HG03520 (cell line): ENCODE results near the gene RAB19.
"Not testable (repeated sequence)": the region's sequence is repeated elsewhere in the genome, so short reads cannot be mapped to it uniquely, and the experiment has no call there.

ENCODE experiments used
- ATAC-seq: cut with Tn5 transposase; IDR thresholded peaks from one replicate; pipeline ENCODE4 v1.9.1; 2021; ENCODE audit warnings: mild to moderate bottlenecking, moderate library complexity; ENCODE audit not compliant: unreplicated experiment

The RAB19 gene

GRCh38 chr7:140451716-140452115 lies 47.9 kb downstream of the RAB19 start:
- ATAC-seq: no peak

- ATAC-seq: no peak
These were observed 49.4 kb downstream of the RAB19 start for GRCh38 chr7:140453273-140453672.

- ATAC-seq: not testable (repeated sequence)
These were observed 50.2 kb downstream of the RAB19 start for GRCh38 chr7:140453785-140454656.

- no peak for ATAC-seq
These were observed 50.8 kb downstream of the RAB19 start for GRCh38 chr7:140454657-140455015.

GRCh38 chr7:140455743-140456142 lies 51.9 kb downstream of the RAB19 start:
- no peak for ATAC-seq

GRCh38 chr7:140456551-140457051 lies 52.7 kb downstream of the RAB19 start:
- no peak for ATAC-seq

GRCh38 chr7:140458201-140458600 lies 54.3 kb downstream of the RAB19 start:
- no peak for ATAC-seq

- ATAC-seq: no peak
These were observed 55.1 kb downstream of the RAB19 start for GRCh38 chr7:140458916-140459315.

- no peak for ATAC-seq
These were observed 59.3 kb downstream of the RAB19 start for GRCh38 chr7:140463111-140463510.

GRCh38 chr7:140475747-140476333 lies 72.0 kb downstream of the RAB19 start:
- ATAC-seq: no peak

- no peak for ATAC-seq
These were observed 72.9 kb downstream of the RAB19 start for GRCh38 chr7:140476698-140477261.
